Osteoblast (primary cell): ENCODE data around the gene BLOC1S3. TPM values are rescaled to one million over a fixed set of nuclear protein-coding genes. Genes with fewer than 3 reads are reported as not detected.

Source experiments
- DNase-seq: peaks from one replicate; pipeline ENCODE4 v3.0.0; 2011; ENCODE audit warnings: low spot score, mixed read lengths; ENCODE audit not compliant: insufficient read length; ENCODE audit errors: missing footprints
- H2AFZ ChIP-seq: 2 replicates; pipeline ENCODE4 v1.6.0; 2011; ENCODE audit warnings: mild to moderate bottlenecking, low read length
- H3K27ac ChIP-seq: 2 replicates; pipeline ENCODE4 v1.5.1; 2011; ENCODE audit warnings: mild to moderate bottlenecking, low read depth, low read length, moderate library complexity
- H3K27me3 ChIP-seq: 2 replicates; pipeline ENCODE4 v1.6.0; 2012; ENCODE audit warnings: mild to moderate bottlenecking, control low read depth, inconsistent platforms, low read length, moderate library complexity; ENCODE audit not compliant: insufficient read depth
- H3K36me3 ChIP-seq: 2 replicates; pipeline ENCODE4 v1.5.1; 2011; ENCODE audit warnings: mild to moderate bottlenecking, low read length, control low read depth, moderate library complexity; ENCODE audit not compliant: insufficient read depth
- H3K4me1 ChIP-seq: 2 replicates; pipeline ENCODE4 v1.5.1; 2011; ENCODE audit warnings: mild to moderate bottlenecking, low read length, control low read depth, moderate library complexity; ENCODE audit not compliant: insufficient read depth
- H3K4me2 ChIP-seq: 2 replicates; pipeline ENCODE4 v1.6.0; 2011; ENCODE audit warnings: mild to moderate bottlenecking, low read length; ENCODE audit not compliant: insufficient read depth
- H3K4me3 ChIP-seq: fragments of 200-600 bp; sonication (generic); 3 replicates; pipeline ENCODE4 v1.5.1; 2012; ENCODE audit warnings: mild to moderate bottlenecking, low read length, inconsistent platforms; ENCODE audit not compliant: insufficient read depth
- H3K79me2 ChIP-seq: 2 replicates; pipeline ENCODE4 v1.6.0; 2012; ENCODE audit warnings: mild to moderate bottlenecking, low read length, control low read depth, inconsistent platforms; ENCODE audit not compliant: insufficient read depth
- H3K9me3 ChIP-seq: 2 replicates; pipeline ENCODE4 v1.5.1; 2011; ENCODE audit warnings: low read depth, low read length, control low read depth
- H4K20me1 ChIP-seq: 2 replicates; pipeline ENCODE4 v1.6.0; 2012; ENCODE audit warnings: mild to moderate bottlenecking, low read length, control low read depth; ENCODE audit not compliant: insufficient read depth
- CTCF ChIP-seq: IDR thresholded peaks from 2 replicates; pipeline ENCODE4 v1.5.1; 2011; ENCODE audit warnings: mild to moderate bottlenecking, low read depth, low read length, moderate library complexity; ENCODE audit errors: extremely low read depth
- total RNA-seq: library from RNA; depleted of rRNA; stranded (reverse); fragments of >200 nt; gene quantifications from 2 replicates; pipeline ENCODE4 v1.2.3, GENCODE V29; 2012

The BLOC1S3 gene
- total RNA-seq, 1 donor = 7.2 TPM

- Histone ChIP-seq H3K4me3 (no peak overlapping the region), H3K36me3 (no peaks in the 10 kb centered on the region), H3K9me3 (no peaks in the 10 kb centered on the region), H2AFZ (no peak overlapping the region), H3K27me3 (no peaks in the 10 kb centered on the region), H3K4me1 (no peaks in the 10 kb centered on the region), H4K20me1 (peaks cover 5% of the 10 kb centered on the region), H3K4me2 (no peak overlapping the region), H3K79me2 (no peaks in the 10 kb centered on the region), H3K27ac (no peak overlapping the region)
- no peak for DNase-seq
- TF ChIP-seq CTCF = no peak
These were observed 11.4 kb downstream of the BLOC1S3 start for GRCh38 chr19:45189971-45190370.

- no peak overlapping the region for H3K27ac ChIP-seq
- H3K79me2 ChIP-seq = no peaks in the 10 kb centered on the region
- H3K27me3 ChIP-seq = no peaks in the 10 kb centered on the region
- H4K20me1 ChIP-seq = peaks cover 3% of the 10 kb centered on the region
- H3K4me1 ChIP-seq = no peaks in the 10 kb centered on the region
- TF ChIP-seq CTCF = no peak
- no peak for DNase-seq
- no peak overlapping the region for H3K4me3 ChIP-seq
- H3K36me3 ChIP-seq = no peaks in the 10 kb centered on the region
- no peak overlapping the region for H3K4me2 ChIP-seq
- no peak overlapping the region for H2AFZ ChIP-seq
- no peaks in the 10 kb centered on the region for H3K9me3 ChIP-seq
These were observed 12.8 kb downstream of the BLOC1S3 start for GRCh38 chr19:45191375-45191774.

GRCh38 chr19:45195764-45196163 is 17.2 kb downstream of the BLOC1S3 start:
- no peaks in the 10 kb centered on the region for H3K4me1 ChIP-seq
- no peaks in the 10 kb centered on the region for H3K79me2 ChIP-seq
- H3K9me3 ChIP-seq = no peaks in the 10 kb centered on the region
- H3K36me3 ChIP-seq = no peaks in the 10 kb centered on the region
- no peak for TF ChIP-seq CTCF
- H3K4me3 ChIP-seq = no peak overlapping the region
- no peaks in the 10 kb centered on the region for H3K27me3 ChIP-seq
- no peaks in the 10 kb centered on the region for H4K20me1 ChIP-seq
- H3K27ac ChIP-seq = no peak overlapping the region
- H2AFZ ChIP-seq = no peak overlapping the region
- no peak overlapping the region for H3K4me2 ChIP-seq
- DNase-seq = peak; percentile 37

GRCh38 chr19:45200568-45200967 is 22.0 kb downstream of the BLOC1S3 start:
- H3K27ac ChIP-seq = no peak overlapping the region
- TF ChIP-seq CTCF = peak; percentile 52
- H2AFZ ChIP-seq = no peak overlapping the region
- H3K79me2 ChIP-seq = no peaks in the 10 kb centered on the region
- no peak overlapping the region for H3K4me2 ChIP-seq
- DNase-seq = peak; percentile 44
- H3K36me3 ChIP-seq = no peaks in the 10 kb centered on the region
- H4K20me1 ChIP-seq = no peaks in the 10 kb centered on the region
- no peaks in the 10 kb centered on the region for H3K4me1 ChIP-seq
- no peak overlapping the region for H3K4me3 ChIP-seq
- no peaks in the 10 kb centered on the region for H3K9me3 ChIP-seq
- H3K27me3 ChIP-seq = no peaks in the 10 kb centered on the region
